Activated T-helper 1 cell treated with anti-CD3 and anti-CD28 coated beads, Interleukin-12 subunit alpha, Interleukin-12 subunit beta, Interleukin-2, Interleukin-4 antibody, amounts not matched to agents 30 ng/mL and 10 ng/mL and 1 ng/mL, durations not matched to agents 14 hours and 24 hours and 36 hours (primary cell): ENCODE measurements around the gene CARS1. TPM values are rescaled to one million over a fixed set of nuclear protein-coding genes. Genes with fewer than 3 reads are reported as not detected.

Source experiments
- DNase-seq: peaks from one replicate; pipeline ENCODE4 v3.0.0; 2021; ENCODE audit warnings: low spot score
- H3K27ac Mint-ChIP-seq: one replicate; pipeline ENCODE4 v1.8.0; 2021; ENCODE audit warnings: mild to moderate bottlenecking, mixed read lengths
- H3K27me3 Mint-ChIP-seq: one replicate; pipeline ENCODE4 v1.8.0; 2022; ENCODE audit warnings: mild to moderate bottlenecking, moderate library complexity, mixed read lengths; ENCODE audit not compliant: insufficient read depth
- H3K36me3 Mint-ChIP-seq: one replicate; pipeline ENCODE4 v1.8.0; 2021; ENCODE audit warnings: low read depth, mixed read lengths
- H3K4me1 Mint-ChIP-seq: one replicate; pipeline ENCODE4 v1.8.0; 2021; ENCODE audit warnings: low read depth, mixed read lengths
- H3K4me3 Mint-ChIP-seq: one replicate; pipeline ENCODE4 v1.8.0; 2021; ENCODE audit warnings: mild to moderate bottlenecking, moderate library complexity, mixed read lengths
- H3K9me3 Mint-ChIP-seq: one replicate; pipeline ENCODE4 v1.8.0; 2021; ENCODE audit warnings: mixed read lengths
- intact Hi-C: fragments of 100-400 bp; cut with micrococcal nuclease; formaldehyde crosslinking; loops from one replicate; pipeline ENCODE4 v1.15.1; 2024
- total RNA-seq: library from RNA; stranded (reverse); gene quantifications from 2 replicates; pipeline ENCODE4 v1.2.3, GENCODE V29; 2022

CARS1 gene
- total RNA-seq, 1 donor from 2014 or later: 63.6 TPM

GRCh38 chr11:3047637-3048036 lies 9.6 kb downstream of the CARS1 start:
- peaks cover 9% of the 10 kb centered on the region for H3K36me3 Mint-ChIP-seq

GRCh38 chr11:3046641-3047040 lies 10.6 kb downstream of the CARS1 start:
- H3K27me3 Mint-ChIP-seq: no peaks in the 10 kb centered on the region
- H3K4me3 Mint-ChIP-seq: no peak overlapping the region
- peaks cover 9% of the 10 kb centered on the region for H3K36me3 Mint-ChIP-seq
- H3K27ac Mint-ChIP-seq: peak overlapping the region; percentile 18
- intact Hi-C loops: no loop called here
- no peak for DNase-seq
- no peaks in the 10 kb centered on the region for H3K9me3 Mint-ChIP-seq
- H3K4me1 Mint-ChIP-seq: peaks cover 9% of the 10 kb centered on the region

More at GRCh38 chr11:3047637-3048036, 9.6 kb downstream of the CARS1 start:
- Mint-ChIP-seq H3K27me3 (no peaks in the 10 kb centered on the region), H3K9me3 (no peaks in the 10 kb centered on the region), H3K4me1 (peaks cover 9% of the 10 kb centered on the region), H3K27ac (peak overlapping the region; percentile 29), H3K4me3 (no peak overlapping the region)
- DNase-seq: no peak
- intact Hi-C loops: no loop called here

DNA sequence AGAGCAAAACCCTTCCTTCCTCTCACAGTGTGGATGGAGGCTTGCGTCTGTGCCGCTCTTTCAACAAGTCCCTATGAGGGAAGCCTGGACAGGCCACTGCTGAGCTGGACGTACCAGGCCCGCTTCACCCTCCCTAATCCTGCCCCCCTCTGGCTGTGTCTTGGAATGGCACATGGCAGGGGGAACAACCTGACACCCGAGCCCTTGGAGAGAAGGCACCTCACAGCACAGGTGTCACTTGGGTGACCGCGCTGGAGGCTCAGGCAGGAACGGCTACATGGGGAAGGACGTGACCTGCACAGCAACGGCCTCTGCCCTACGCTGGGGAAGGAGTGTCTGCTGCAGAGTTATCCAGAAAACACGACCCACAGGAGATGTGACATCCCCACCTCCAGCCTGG lies 11.0 kb downstream of the CARS1 start:
- H3K36me3 Mint-ChIP-seq: peaks cover 7% of the 10 kb centered on the region
- H3K4me3 Mint-ChIP-seq: no peak overlapping the region
- H3K27me3 Mint-ChIP-seq: no peaks in the 10 kb centered on the region
- H3K9me3 Mint-ChIP-seq: no peaks in the 10 kb centered on the region
- peaks cover 9% of the 10 kb centered on the region for H3K4me1 Mint-ChIP-seq
- intact Hi-C loops: no loop called here
- no peak overlapping the region for H3K27ac Mint-ChIP-seq
- no peak for DNase-seq

GRCh38 chr11:3044915-3045314 lies 12.3 kb downstream of the CARS1 start:
- Mint-ChIP-seq H3K27me3 (no peaks in the 10 kb centered on the region), H3K4me1 (peaks cover 8% of the 10 kb centered on the region), H3K9me3 (no peaks in the 10 kb centered on the region), H3K4me3 (no peak overlapping the region), H3K27ac (no peak overlapping the region), H3K36me3 (peaks cover 14% of the 10 kb centered on the region)
- no peak for DNase-seq
- intact Hi-C loops: no loop called here

- no peak for DNase-seq
- Mint-ChIP-seq H3K36me3 (peaks cover 17% of the 10 kb centered on the region), H3K9me3 (no peaks in the 10 kb centered on the region), H3K27ac (no peak overlapping the region), H3K4me3 (no peak overlapping the region), H3K4me1 (no peaks in the 10 kb centered on the region), H3K27me3 (no peaks in the 10 kb centered on the region)
- intact Hi-C loops: no loop called here
These were observed 13.2 kb downstream of the CARS1 start for GRCh38 chr11:3044004-3044403.

DNA sequence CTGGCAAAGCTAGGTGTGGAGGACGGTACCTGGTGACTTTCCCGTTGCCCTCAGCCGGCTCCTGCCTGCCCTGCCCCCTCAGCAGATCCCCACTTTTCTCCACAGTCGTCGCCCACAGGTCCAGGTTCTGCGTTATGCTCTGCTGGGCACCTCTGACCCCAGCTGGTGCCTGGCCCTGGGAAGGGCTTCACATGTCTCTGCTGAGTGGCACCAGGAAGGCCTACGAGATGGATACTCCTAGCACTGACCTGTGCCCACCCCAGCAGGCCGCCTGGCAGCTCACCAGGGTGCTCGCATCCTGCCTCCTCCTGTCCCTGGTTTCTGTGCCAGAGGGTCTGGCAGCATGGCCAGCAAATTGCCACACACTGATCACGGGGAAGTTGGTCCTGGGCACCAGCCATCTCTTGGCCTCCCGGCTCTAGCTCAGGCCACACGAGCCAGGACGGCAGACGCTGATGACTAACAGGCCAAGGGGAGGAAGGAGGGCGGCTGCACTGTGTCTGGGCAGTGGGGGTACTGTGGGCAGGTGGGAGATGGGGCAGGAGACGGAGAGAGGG lies 13.8 kb downstream of the CARS1 start:
- H3K4me1 Mint-ChIP-seq: no peaks in the 10 kb centered on the region
- peak overlapping the region; percentile 70 for H3K27ac Mint-ChIP-seq

GRCh38 chr11:3042496-3043314 lies 14.5 kb downstream of the CARS1 start:
- Mint-ChIP-seq H3K9me3 (no peaks in the 10 kb centered on the region), H3K4me3 (no peak overlapping the region), H3K4me1 (no peaks in the 10 kb centered on the region), H3K27me3 (no peaks in the 10 kb centered on the region), H3K36me3 (peaks cover 23% of the 10 kb centered on the region), H3K27ac (peak overlapping the region; percentile 70)
- no peak for DNase-seq
- intact Hi-C loops: no loop called here

More for the DNA sequence above, 13.8 kb downstream of the CARS1 start:
- Mint-ChIP-seq H3K36me3 (peaks cover 20% of the 10 kb centered on the region), H3K4me3 (no peak overlapping the region), H3K27me3 (no peaks in the 10 kb centered on the region), H3K9me3 (no peaks in the 10 kb centered on the region)
- DNase-seq: no peak
- intact Hi-C loops: no loop called here

DNA sequence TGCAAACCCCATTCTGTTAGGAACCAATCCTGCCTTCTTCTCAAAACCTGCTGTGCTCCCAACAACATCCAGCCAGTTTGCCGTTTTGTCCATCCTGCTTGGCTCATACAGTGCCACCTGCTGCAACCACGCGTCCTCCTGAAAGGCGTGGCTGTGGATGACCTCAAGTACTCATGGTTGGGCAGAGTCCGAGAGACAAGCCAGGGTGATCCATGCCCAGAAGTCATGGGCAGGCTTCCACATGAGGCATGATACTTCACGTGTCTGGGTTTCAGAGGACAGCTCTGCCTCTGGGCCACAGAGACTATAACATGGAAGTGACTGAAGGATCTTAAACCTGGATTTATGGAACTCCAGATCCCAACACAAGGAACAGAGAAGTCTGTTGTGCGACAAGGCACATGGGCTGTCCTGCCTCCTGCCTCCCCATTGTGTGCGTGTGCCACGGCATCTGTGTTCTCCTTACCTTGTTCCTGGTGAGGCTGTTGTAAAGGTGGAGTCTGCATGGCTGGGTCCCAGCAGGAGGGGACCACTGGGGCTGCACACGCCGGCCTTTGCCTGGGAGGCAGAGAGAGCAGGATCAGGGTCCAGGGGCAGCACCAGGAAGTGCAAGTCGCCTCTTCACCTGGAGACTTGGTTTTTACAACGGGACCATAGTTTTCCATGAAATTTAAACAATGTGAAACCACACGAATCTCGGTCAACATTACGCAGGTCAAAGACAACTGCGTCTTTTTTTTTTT lies 15.4 kb downstream of the CARS1 start:
- no peak for DNase-seq
- intact Hi-C loops: no loop called here
- Mint-ChIP-seq H3K27me3 (no peaks in the 10 kb centered on the region), H3K4me3 (no peak overlapping the region), H3K4me1 (no peaks in the 10 kb centered on the region), H3K9me3 (no peaks in the 10 kb centered on the region), H3K36me3 (peaks cover 31% of the 10 kb centered on the region), H3K27ac (peak overlapping the region; percentile 18)

DNA sequence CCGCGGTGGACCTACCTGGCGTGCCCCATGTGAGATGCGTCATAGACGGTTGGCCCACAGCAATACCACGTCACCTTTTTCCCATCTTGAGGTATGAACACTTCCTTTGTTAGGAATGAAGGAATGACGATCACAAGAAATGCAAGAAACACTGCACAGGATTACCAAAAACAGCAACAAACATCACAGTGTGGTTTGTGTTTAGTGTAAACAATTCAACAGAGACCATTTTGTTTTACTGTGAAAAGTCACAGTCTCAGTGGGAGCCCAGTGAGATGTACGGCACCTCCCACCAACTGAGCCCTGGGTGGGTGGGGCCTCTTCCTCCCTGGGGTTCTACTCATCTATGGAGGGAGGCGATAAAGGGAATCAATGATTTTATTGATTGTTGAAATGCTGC lies 16.3 kb downstream of the CARS1 start:
- no peaks in the 10 kb centered on the region for H3K4me1 Mint-ChIP-seq
- H3K27me3 Mint-ChIP-seq: no peaks in the 10 kb centered on the region
- H3K4me3 Mint-ChIP-seq: no peak overlapping the region
- no peak overlapping the region for H3K27ac Mint-ChIP-seq
- peaks cover 37% of the 10 kb centered on the region for H3K36me3 Mint-ChIP-seq
- DNase-seq: no peak
- H3K9me3 Mint-ChIP-seq: no peaks in the 10 kb centered on the region
- intact Hi-C loops: no loop called here

- H3K27me3 Mint-ChIP-seq: no peaks in the 10 kb centered on the region
- H3K9me3 Mint-ChIP-seq: no peaks in the 10 kb centered on the region
- no peaks in the 10 kb centered on the region for H3K4me1 Mint-ChIP-seq
- H3K36me3 Mint-ChIP-seq: peaks cover 41% of the 10 kb centered on the region
- intact Hi-C loops: loop anchor here (1.0 kb wide), 1 partner anchor 53 kb away; no protein-coding TSS in a partner anchor
- H3K27ac Mint-ChIP-seq: no peak overlapping the region
- DNase-seq: no peak
- H3K4me3 Mint-ChIP-seq: no peak overlapping the region
These were observed 19.3 kb downstream of the CARS1 start for GRCh38 chr11:3037945-3038271.

DNA sequence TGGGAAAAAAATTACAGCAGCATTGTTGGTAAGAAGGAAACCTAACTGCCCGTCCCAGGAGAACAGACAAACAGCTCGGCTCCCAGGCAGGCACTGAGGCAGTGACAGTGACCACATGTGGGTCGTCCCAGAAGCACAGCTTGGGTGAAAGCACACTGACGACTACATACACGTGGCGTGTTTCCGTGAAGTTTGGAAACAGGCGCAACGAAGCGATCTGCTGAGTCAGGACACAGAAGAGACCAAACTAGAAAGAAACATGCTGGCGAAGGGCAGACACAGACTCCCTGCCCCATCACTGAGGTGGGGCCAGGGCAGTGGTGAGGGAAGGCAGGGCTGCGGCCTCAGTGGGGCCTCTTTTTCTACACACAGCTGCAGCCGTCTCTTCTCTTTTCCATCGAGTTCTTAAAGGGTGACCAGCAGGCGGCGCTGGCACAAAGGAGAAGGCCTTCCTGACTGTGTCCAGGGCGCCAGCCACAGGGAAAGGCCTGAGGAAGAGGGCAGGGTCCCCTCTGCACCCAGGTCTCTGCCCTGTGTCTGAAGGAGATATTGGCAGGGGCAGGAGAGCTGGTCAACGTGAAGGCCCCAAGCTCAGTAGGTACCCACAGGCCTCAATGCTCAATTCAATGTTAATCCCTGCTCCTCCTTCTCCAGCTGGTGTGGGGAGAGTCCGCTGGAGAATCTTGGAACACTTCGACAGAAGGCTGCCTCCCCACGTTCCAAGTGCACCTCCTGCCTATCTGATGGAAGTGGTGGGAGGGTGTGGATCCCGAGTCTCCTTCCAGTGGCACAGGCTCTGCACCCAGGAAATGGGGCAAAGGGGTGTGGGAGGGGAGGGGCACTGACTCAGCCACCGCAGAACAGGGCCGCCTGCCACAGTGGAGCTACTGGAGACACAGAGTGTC lies 19.9 kb downstream of the CARS1 start:
- DNase-seq: peak; percentile 26
- Mint-ChIP-seq H3K4me3 (no peak overlapping the region), H3K9me3 (no peaks in the 10 kb centered on the region), H3K27me3 (no peaks in the 10 kb centered on the region), H3K27ac (peak overlapping the region; percentile 14), H3K36me3 (peaks cover 47% of the 10 kb centered on the region), H3K4me1 (no peaks in the 10 kb centered on the region)
- intact Hi-C loops: loop anchor here (1.0 kb wide), 1 partner anchor 54 kb away; no protein-coding TSS in a partner anchor

DNA sequence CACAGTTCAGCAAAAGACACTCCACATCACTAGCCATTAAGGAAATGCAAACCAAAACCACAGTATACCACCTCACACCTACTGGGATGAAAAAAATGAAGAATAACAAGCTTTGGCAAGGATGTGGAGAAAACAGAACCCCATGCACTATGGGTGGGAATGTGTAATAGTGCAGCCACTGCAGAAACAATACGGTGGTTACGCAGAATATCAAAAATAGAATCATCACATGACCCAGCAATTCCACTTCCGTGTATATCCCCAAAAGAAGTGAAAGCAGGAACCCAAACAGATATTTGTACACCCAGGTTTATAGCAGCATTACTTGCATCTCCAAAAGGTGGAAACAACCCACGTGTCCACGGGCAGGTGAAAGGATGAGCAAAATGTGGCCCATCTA lies 20.8 kb downstream of the CARS1 start:
- intact Hi-C loops: no loop called here
- H3K36me3 Mint-ChIP-seq: peaks cover 51% of the 10 kb centered on the region
- H3K27me3 Mint-ChIP-seq: no peaks in the 10 kb centered on the region

More for the DNA sequence above, 20.8 kb downstream of the CARS1 start:
- DNase-seq: no peak
- Mint-ChIP-seq H3K27ac (no peak overlapping the region), H3K9me3 (no peaks in the 10 kb centered on the region), H3K4me3 (no peak overlapping the region), H3K4me1 (peaks cover under 1% of the 10 kb centered on the region)
